ENCODE data around the gene NAGPA.

Gene NAGPA

DNA sequence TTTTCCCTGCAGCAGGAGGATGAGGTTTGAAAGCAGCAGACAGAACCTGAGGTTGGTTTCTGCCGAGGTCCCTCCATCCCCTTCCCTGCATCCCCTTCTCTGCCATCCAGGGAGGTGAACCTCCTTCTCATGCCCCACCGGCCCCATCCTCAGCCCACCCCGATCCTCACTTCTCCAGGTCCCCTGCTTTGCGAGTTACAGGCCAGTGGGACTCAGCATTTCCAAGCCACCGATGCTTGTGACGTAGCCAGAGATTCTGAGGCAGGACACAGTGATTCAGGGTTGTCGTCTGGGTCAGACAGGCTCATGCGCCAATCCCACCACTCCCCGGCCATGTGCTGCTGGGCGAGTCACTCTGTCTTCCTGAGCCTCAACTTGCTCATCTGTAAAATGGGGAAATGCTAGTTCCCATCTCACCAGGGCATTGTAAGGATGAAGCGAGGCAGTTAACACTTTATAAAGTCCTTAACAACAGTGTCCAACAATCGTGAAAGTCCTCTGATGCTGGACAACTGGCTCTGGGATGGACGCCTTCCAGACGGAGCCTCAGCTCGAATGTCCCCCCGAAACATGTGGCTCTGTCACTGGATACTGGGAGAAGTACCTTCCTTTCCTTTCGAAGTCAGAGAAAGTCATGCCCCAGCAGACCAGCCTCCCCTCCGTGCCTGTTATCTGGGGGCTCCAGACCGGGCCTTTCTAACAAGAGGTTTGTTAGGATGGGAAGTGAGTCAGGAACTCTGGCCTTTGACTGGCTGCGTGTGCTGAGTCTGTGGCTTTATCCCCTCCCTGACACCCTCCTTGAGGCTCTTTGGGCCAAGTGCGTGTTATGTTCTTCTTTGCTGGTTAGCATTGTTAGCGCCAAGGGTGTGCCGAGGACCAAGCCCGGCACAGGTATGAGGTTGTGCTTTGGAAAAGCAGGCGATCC lies 53.7 kb downstream of the NAGPA start:
- no peak for DNase-seq

DNA sequence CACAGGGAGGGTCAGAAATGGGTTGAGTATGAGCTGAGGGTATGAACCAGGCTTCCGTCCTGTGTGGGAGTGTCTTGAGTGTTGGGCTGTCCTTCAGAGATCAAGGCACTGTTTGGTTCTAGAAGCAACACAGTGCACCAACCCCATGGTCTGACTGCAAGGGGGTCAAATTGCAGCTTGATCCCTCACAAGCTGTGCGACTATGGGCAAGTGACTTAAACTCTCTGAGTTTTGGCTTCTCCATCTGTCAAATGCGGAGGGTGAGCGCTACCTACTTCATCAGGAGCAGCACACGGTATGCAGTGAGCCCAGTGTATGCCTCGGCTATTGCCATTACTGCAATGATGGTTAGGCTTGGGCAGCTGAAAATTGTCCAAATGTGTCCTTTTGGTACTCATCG lies 54.6 kb downstream of the NAGPA start:
- no peak for DNase-seq

DNA sequence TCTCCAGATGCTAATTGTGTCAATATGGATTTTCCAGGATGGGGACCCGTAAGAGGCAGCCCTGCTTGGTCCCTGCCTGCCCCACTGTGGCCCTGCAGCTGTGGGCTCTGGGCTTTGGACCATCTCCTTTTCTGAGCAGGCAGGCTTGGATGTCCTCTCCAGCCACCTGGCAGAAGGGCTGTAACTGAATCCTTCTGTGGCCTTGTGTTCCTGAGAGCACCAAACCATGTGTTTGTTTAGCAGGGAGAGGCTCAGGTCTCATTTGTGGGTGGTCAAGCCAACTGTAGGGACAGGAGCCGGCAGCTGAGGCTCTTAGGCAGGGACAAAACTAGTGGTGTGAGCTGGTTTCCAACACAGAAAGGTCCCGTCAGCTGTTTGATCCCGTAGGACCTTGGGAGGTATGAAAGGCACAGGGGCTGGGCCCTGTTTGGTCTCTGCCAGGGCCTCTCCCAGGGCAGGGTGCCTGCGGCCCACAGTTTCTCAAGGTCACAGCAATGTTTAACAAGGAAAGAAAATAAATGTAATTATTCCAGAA lies 57.1 kb downstream of the NAGPA start:
- DNase-seq = no peak

DNA sequence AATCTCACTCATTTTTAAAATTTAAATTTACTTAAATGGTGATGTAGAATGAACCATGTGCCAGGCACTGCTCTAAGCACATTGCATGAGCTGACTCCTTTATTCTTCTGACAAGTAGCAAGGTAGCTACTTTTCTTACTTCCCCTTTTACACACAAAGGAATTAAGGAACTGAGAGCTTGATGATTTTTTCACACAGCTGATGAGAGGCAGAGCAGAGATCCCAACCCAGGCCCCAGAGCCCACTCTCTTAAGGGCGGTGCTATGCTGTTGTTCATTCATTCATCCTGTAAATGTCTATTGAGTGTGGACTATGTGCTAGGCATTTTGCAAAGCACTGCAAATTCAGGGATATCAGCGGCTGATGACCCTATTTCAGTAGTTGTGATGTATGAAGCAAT lies 57.7 kb downstream of the NAGPA start:
- DNase-seq = no peak

Measured in nucleus accumbens (tissue), 56 donors.